ENCODE measurements around the gene GATAD2B. TPM values are rescaled to one million over a fixed set of nuclear protein-coding genes. Genes with fewer than 3 reads are reported as not detected.

The GATAD2B gene
- total RNA-seq, 1 experiment from 2014 or later, result 46.9 TPM

GRCh38 chr1:153946622-153947241 lies 24.0 kb upstream of the GATAD2B start, which contains the start of gene DENND4B (continued):
- TF ChIP-seq, protein P1, sequence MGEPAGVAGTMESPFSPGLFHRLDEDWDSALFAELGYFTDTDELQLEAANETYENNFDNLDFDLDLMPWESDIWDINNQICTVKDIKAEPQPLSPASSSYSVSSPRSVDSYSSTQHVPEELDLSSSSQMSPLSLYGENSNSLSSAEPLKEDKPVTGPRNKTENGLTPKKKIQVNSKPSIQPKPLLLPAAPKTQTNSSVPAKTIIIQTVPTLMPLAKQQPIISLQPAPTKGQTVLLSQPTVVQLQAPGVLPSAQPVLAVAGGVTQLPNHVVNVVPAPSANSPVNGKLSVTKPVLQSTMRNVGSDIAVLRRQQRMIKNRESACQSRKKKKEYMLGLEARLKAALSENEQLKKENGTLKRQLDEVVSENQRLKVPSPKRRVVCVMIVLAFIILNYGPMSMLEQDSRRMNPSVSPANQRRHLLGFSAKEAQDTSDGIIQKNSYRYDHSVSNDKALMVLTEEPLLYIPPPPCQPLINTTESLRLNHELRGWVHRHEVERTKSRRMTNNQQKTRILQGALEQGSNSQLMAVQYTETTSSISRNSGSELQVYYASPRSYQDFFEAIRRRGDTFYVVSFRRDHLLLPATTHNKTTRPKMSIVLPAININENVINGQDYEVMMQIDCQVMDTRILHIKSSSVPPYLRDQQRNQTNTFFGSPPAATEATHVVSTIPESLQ (CRISPR knock-in tag; IDR thresholded peaks at IDR 0.05), result no peak
- TF ChIP-seq ETV6 (CRISPR knock-in tag; IDR thresholded peaks at IDR 0.05), result peak; percentile 27; the same call in 1 of the 2 replicates
- TF ChIP-seq, protein P2, sequence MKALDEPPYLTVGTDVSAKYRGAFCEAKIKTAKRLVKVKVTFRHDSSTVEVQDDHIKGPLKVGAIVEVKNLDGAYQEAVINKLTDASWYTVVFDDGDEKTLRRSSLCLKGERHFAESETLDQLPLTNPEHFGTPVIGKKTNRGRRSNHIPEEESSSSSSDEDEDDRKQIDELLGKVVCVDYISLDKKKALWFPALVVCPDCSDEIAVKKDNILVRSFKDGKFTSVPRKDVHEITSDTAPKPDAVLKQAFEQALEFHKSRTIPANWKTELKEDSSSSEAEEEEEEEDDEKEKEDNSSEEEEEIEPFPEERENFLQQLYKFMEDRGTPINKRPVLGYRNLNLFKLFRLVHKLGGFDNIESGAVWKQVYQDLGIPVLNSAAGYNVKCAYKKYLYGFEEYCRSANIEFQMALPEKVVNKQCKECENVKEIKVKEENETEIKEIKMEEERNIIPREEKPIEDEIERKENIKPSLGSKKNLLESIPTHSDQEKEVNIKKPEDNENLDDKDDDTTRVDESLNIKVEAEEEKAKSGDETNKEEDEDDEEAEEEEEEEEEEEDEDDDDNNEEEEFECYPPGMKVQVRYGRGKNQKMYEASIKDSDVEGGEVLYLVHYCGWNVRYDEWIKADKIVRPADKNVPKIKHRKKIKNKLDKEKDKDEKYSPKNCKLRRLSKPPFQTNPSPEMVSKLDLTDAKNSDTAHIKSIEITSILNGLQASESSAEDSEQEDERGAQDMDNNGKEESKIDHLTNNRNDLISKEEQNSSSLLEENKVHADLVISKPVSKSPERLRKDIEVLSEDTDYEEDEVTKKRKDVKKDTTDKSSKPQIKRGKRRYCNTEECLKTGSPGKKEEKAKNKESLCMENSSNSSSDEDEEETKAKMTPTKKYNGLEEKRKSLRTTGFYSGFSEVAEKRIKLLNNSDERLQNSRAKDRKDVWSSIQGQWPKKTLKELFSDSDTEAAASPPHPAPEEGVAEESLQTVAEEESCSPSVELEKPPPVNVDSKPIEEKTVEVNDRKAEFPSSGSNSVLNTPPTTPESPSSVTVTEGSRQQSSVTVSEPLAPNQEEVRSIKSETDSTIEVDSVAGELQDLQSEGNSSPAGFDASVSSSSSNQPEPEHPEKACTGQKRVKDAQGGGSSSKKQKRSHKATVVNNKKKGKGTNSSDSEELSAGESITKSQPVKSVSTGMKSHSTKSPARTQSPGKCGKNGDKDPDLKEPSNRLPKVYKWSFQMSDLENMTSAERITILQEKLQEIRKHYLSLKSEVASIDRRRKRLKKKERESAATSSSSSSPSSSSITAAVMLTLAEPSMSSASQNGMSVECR (CRISPR knock-in tag; IDR thresholded peaks at IDR 0.05; ENCODE audit: borderline replicate concordance), result peak; percentile 42; the same call in 1 of the 2 replicates
- TF ChIP-seq ZBTB21 (CRISPR knock-in tag; IDR thresholded peaks at IDR 0.05; ENCODE audit: borderline replicate concordance), result peak; percentile 26; the same call in 1 of the 2 replicates
- 0 out of 2 replicates have a peak, but pooled peaks have one; percentile 19 for TF ChIP-seq IRF1 (CRISPR knock-in tag; IDR thresholded peaks at IDR 0.05)
- no peak for TF ChIP-seq CBFB (CRISPR knock-in tag; IDR thresholded peaks at IDR 0.05; ENCODE audit: low read depth)

DNA sequence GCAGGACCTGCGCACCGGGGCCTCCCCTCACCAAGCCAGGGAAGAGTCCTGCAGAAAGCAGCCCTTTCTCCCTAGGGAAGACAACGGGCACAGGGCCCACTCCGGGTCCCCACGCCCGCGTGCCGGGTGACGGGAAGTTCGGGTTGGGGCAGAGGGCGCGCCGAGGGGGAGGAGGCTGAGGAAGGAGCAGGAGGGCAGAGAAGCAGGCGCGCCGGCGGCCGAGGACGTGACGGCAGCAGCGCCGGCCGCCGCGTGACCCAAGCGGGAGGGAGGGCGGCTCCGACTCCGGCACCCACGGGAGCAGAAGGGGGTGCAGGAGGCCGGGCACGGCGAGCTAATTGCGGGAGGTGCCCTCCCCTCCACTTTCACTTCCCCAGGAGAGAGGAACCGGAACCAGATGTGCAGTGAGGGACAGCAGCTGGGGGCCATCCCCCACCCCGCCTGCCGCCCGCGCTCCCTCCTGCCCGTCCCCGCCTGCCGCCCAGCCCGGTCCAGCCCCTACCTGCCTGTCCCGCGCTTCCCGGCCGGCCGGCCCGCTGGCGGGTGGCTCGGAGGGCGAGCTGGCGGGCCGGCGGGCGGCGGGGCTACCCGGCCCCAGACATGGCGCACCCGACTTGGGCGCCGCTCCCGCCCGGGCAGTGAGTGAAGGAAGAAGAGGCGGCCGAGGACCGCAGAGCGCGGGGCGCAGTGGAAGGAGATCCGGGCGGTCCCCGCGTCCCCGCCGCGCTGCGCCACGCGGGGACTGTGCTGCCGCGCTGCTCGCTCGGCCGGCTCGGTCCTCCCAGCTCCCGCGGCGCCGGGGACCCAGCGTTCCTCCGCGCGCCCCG lies 23.2 kb upstream of the GATAD2B start:
- ATAC-seq (peak; percentile 31), DNase-seq (ENCODE audit: low spot score) (peak; percentile 54)
- peak overlapping the region; percentile 81 for H3K4me3 Mint-ChIP-seq
- no peaks in the 10 kb centered on the region for H3K9me3 Mint-ChIP-seq
- CTCF ChIA-PET, result interaction anchor here (0.7 to 2.8 kb wide), 31 partner anchors 9 to 469 kb away, joined by 3 to 27 read pairs (median 4); partner anchors contain the start of genes CHTOP, CREB3L4, CRTC2 and GATAD2B
- POLR2A ChIA-PET, result interaction anchor here (0.5 to 2.3 kb wide), 14 partner anchors 8 to 48 kb away, joined by 3 to 21 read pairs (median 4); partner anchors contain the start of genes CREB3L4, CRTC2, GATAD2B and RAB13
- peaks cover 25% of the 10 kb centered on the region for H3K36me3 Mint-ChIP-seq
- H3K27me3 Mint-ChIP-seq (ENCODE audit: low read depth), result no peaks in the 10 kb centered on the region
- H3K4me1 Mint-ChIP-seq, result peaks cover 13% of the 10 kb centered on the region
- H3K27ac Mint-ChIP-seq, result no peak overlapping the region
- TF ChIP-seq IRF1 (CRISPR knock-in tag; IDR thresholded peaks at IDR 0.05) (0 out of 2 replicates have a peak, but pooled peaks have one; percentile 66), TP53 (CRISPR knock-in tag; IDR thresholded peaks at IDR 0.05) (peak; percentile 34; the same call in 1 of the 2 replicates), JUN (CRISPR knock-in tag; IDR thresholded peaks at IDR 0.05) (0 out of 2 replicates have a peak, but pooled peaks have one; percentile 31), GRHL2 (CRISPR knock-in tag; IDR thresholded peaks at IDR 0.05; ENCODE audit: insufficient replicate concordance, severe bottlenecking) (no peak), SMAD3 (CRISPR knock-in tag; IDR thresholded peaks at IDR 0.05; ENCODE audit: borderline replicate concordance) (no peak), FOXP4 (CRISPR knock-in tag; IDR thresholded peaks at IDR 0.05) (0 out of 2 replicates have a peak, but pooled peaks have one; percentile 25), MAX (CRISPR knock-in tag; IDR thresholded peaks at IDR 0.05) (peak; percentile 47; the same call in 1 of the 2 replicates), HMGA2 (CRISPR knock-in tag; IDR thresholded peaks at IDR 0.05) (no peak), SMAD4 (CRISPR knock-in tag; IDR thresholded peaks at IDR 0.05) (no peak)
- TF ChIP-seq, protein P3, sequence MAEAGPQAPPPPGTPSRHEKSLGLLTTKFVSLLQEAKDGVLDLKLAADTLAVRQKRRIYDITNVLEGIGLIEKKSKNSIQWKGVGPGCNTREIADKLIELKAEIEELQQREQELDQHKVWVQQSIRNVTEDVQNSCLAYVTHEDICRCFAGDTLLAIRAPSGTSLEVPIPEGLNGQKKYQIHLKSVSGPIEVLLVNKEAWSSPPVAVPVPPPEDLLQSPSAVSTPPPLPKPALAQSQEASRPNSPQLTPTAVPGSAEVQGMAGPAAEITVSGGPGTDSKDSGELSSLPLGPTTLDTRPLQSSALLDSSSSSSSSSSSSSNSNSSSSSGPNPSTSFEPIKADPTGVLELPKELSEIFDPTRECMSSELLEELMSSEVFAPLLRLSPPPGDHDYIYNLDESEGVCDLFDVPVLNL (CRISPR knock-in tag; IDR thresholded peaks at IDR 0.05; ENCODE audit: borderline replicate concordance, low read depth), result no peak
- TF ChIP-seq, protein P2 (CRISPR knock-in tag; IDR thresholded peaks at IDR 0.05; ENCODE audit: borderline replicate concordance), result peak; percentile 17

All from WTC11 (cell line).